GM19025 (cell line): ENCODE measurements around the gene EFCC1.

Experiments used
- ATAC-seq: cut with Tn5 transposase; IDR thresholded peaks from one replicate; pipeline ENCODE4 v1.9.1; 2021; ENCODE audit warnings: mild to moderate bottlenecking, low read depth, moderate library complexity; ENCODE audit not compliant: unreplicated experiment

Gene EFCC1

GRCh38 chr3:129028866-129029265 lies 27.8 kb downstream of the EFCC1 start:
- ATAC-seq: no peak

- no peak for ATAC-seq
Measured at GRCh38 chr3:129030611-129031010, 29.5 kb downstream of the EFCC1 start.

GRCh38 chr3:129031476-129032215 lies 30.5 kb downstream of the EFCC1 start:
- ATAC-seq: no peak

- ATAC-seq: no peak
Measured at GRCh38 chr3:129032716-129033115, 31.6 kb downstream of the EFCC1 start.

- ATAC-seq: no peak
Measured at GRCh38 chr3:129033151-129033550, 32.0 kb downstream of the EFCC1 start.

GRCh38 chr3:129033633-129034321 lies 32.7 kb downstream of the EFCC1 start:
- no peak for ATAC-seq

- no peak for ATAC-seq
Measured at GRCh38 chr3:129034642-129035041, 33.5 kb downstream of the EFCC1 start.

GRCh38 chr3:129035360-129036221 lies 34.5 kb downstream of the EFCC1 start:
- no peak for ATAC-seq

- no peak for ATAC-seq
Measured at GRCh38 chr3:129036222-129037092, 35.4 kb downstream of the EFCC1 start.

GRCh38 chr3:129037093-129037419 lies 36.0 kb downstream of the EFCC1 start:
- no peak for ATAC-seq

GRCh38 chr3:129038121-129038855 lies 37.2 kb downstream of the EFCC1 start:
- no peak for ATAC-seq

- ATAC-seq: no peak
Measured at GRCh38 chr3:129039271-129040038, 38.4 kb downstream of the EFCC1 start.

- no peak for ATAC-seq
Measured at GRCh38 chr3:129040039-129040336, 38.9 kb downstream of the EFCC1 start.

- no peak for ATAC-seq
Measured at GRCh38 chr3:129040579-129041300, 39.6 kb downstream of the EFCC1 start.

GRCh38 chr3:129045675-129046036 lies 44.6 kb downstream of the EFCC1 start:
- ATAC-seq: no peak

GRCh38 chr3:129046037-129046731 lies 45.1 kb downstream of the EFCC1 start:
- no peak for ATAC-seq

GRCh38 chr3:129046732-129047552 lies 45.8 kb downstream of the EFCC1 start:
- ATAC-seq: no peak
